OCI-LY1 (cell line): ENCODE data around the gene PASK.

Experiments used
- H2AFZ ChIP-seq: fragments of 200-600 bp; sonication (generic), shearing (Covaris generic); 2 replicates; pipeline ENCODE4 v1.6.0; 2014; ENCODE audit warnings: antibody characterized with exemption, mild to moderate bottlenecking, low read length
- H3F3A ChIP-seq: fragments of 200-600 bp; sonication (generic), shearing (Covaris generic); 2 replicates; pipeline ENCODE4 v1.6.0; 2014; ENCODE audit warnings: mild to moderate bottlenecking, antibody characterized with exemption, low read length, moderate library complexity; ENCODE audit not compliant: insufficient read depth
- H3K27ac ChIP-seq: fragments of 200-600 bp; sonication (generic); 2 replicates; pipeline ENCODE4 v1.5.1; 2014; ENCODE audit warnings: low read length, mixed run types, mild to moderate bottlenecking, low read depth; ENCODE audit not compliant: poor library complexity, severe bottlenecking
- H3K27me3 ChIP-seq: fragments of 200-600 bp; sonication (generic); 2 replicates; pipeline ENCODE4 v1.6.0; 2014; ENCODE audit warnings: antibody characterized with exemption, mild to moderate bottlenecking, low read length, moderate library complexity; ENCODE audit not compliant: insufficient read depth
- H3K36me3 ChIP-seq: fragments of 200-600 bp; sonication (generic); 2 replicates; pipeline ENCODE4 v1.6.1; 2014; ENCODE audit warnings: mild to moderate bottlenecking, antibody characterized with exemption, low read length, moderate library complexity, mixed read lengths; ENCODE audit not compliant: insufficient read depth
- H3K4me1 ChIP-seq: fragments of 200-600 bp; sonication (generic); 2 replicates; pipeline ENCODE4 v1.5.1; 2014; ENCODE audit warnings: mild to moderate bottlenecking, low read length, moderate library complexity; ENCODE audit not compliant: insufficient read depth, severe bottlenecking
- H3K4me2 ChIP-seq: fragments of 200-600 bp; sonication (generic), shearing (Covaris generic); 2 replicates; pipeline ENCODE4 v1.6.1; 2014; ENCODE audit warnings: low read length
- H3K4me3 ChIP-seq: fragments of 200-600 bp; sonication (generic); 2 replicates; pipeline ENCODE4 v1.5.1; 2014; ENCODE audit warnings: low read length, low read depth, mild to moderate bottlenecking, mixed read lengths; ENCODE audit not compliant: poor library complexity, severe bottlenecking
- H3K79me2 ChIP-seq: fragments of 200-600 bp; shearing (Covaris generic); 2 replicates; pipeline ENCODE4 v1.6.1; 2016; ENCODE audit warnings: mixed run types, low read length, mixed read lengths; ENCODE audit not compliant: insufficient read depth
- H3K9ac ChIP-seq: fragments of 200-600 bp; sonication (generic), shearing (Covaris generic); 2 replicates; pipeline ENCODE4 v1.6.1; 2014; ENCODE audit warnings: mild to moderate bottlenecking, low read length, mixed read lengths
- H3K9me2 ChIP-seq: fragments of 200-600 bp; sonication (generic), shearing (Covaris generic); 2 replicates; pipeline ENCODE4 v1.6.1; 2014; ENCODE audit warnings: low read depth, mild to moderate bottlenecking, low read length, mixed read lengths
- H3K9me3 ChIP-seq: fragments of 200-600 bp; shearing (Covaris generic); 2 replicates; pipeline ENCODE4 v1.6.1; 2014; ENCODE audit warnings: low read length, mixed read lengths
- H4K20me1 ChIP-seq: fragments of 200-600 bp; sonication (generic), shearing (Covaris generic); 2 replicates; pipeline ENCODE4 v1.6.0; 2016; ENCODE audit warnings: mild to moderate bottlenecking, low read length; ENCODE audit not compliant: insufficient read depth
- CTCF ChIP-seq: fragments of 200-600 bp; sonication (generic), shearing (Covaris generic); IDR thresholded peaks from 2 replicates; pipeline ENCODE4 v1.5.1; 2017; ENCODE audit warnings: mild to moderate bottlenecking, antibody characterized with exemption, low read length, moderate library complexity, mixed read lengths
- EZH2 ChIP-seq: fragments of 200-600 bp; sonication (generic), shearing (Covaris generic); IDR thresholded peaks from 2 replicates; pipeline ENCODE4 v1.8.0; 2017; ENCODE audit warnings: borderline replicate concordance, mixed run types, mild to moderate bottlenecking, antibody characterized with exemption, low read length, moderate library complexity, mixed read lengths

PASK gene

GRCh38 chr2:241064802-241065354 is 84.4 kb downstream of the PASK start:
- no peak overlapping the region for H3K9ac ChIP-seq
- H3K9me3 ChIP-seq = no peaks in the 10 kb centered on the region
- no peaks in the 10 kb centered on the region for H3K4me1 ChIP-seq
- H3K27ac ChIP-seq = no peak overlapping the region
- H4K20me1 ChIP-seq = no peaks in the 10 kb centered on the region
- H3K36me3 ChIP-seq = no peaks in the 10 kb centered on the region
- H3F3A ChIP-seq = 0 out of 2 replicates have a peak, but pooled peaks cover 4% of the 10 kb centered on the region
- no peaks in the 10 kb centered on the region for H3K79me2 ChIP-seq
- H3K27me3 ChIP-seq = no peaks in the 10 kb centered on the region
- no peaks in the 10 kb centered on the region for H3K9me2 ChIP-seq
- H3K4me2 ChIP-seq = no peak overlapping the region
- H3K4me3 ChIP-seq = no peak overlapping the region
- TF ChIP-seq EZH2 (no peak), CTCF (no peak)
- H2AFZ ChIP-seq = no peak overlapping the region

- no peak overlapping the region for H2AFZ ChIP-seq
Observed at GRCh38 chr2:241064008-241064801, 85.1 kb downstream of the PASK start.

GRCh38 chr2:241063587-241063986 is 85.7 kb downstream of the PASK start:
- H3K4me3 ChIP-seq = no peak overlapping the region

More at GRCh38 chr2:241064008-241064801, 85.1 kb downstream of the PASK start:
- Histone ChIP-seq H3F3A (0 out of 2 replicates have a peak, but pooled peaks cover 4% of the 10 kb centered on the region), H3K27ac (no peak overlapping the region), H3K79me2 (no peaks in the 10 kb centered on the region), H4K20me1 (no peaks in the 10 kb centered on the region), H3K36me3 (no peaks in the 10 kb centered on the region), H3K9me2 (no peaks in the 10 kb centered on the region), H3K4me3 (no peak overlapping the region), H3K4me1 (no peaks in the 10 kb centered on the region), H3K9ac (no peak overlapping the region), H3K4me2 (peak overlapping the region; percentile 22; the same call in 1 of the 2 replicates), H3K9me3 (no peaks in the 10 kb centered on the region), H3K27me3 (no peaks in the 10 kb centered on the region)
- TF ChIP-seq EZH2 = no peak

More at GRCh38 chr2:241063587-241063986, 85.7 kb downstream of the PASK start:
- Histone ChIP-seq H3K79me2 (no peaks in the 10 kb centered on the region), H2AFZ (no peak overlapping the region), H3K4me2 (no peak overlapping the region), H3K9me3 (no peaks in the 10 kb centered on the region), H3K27ac (no peak overlapping the region), H4K20me1 (no peaks in the 10 kb centered on the region), H3K9ac (no peak overlapping the region), H3K4me1 (no peaks in the 10 kb centered on the region), H3K27me3 (no peaks in the 10 kb centered on the region), H3F3A (0 out of 2 replicates have a peak, but pooled peaks cover 4% of the 10 kb centered on the region), H3K9me2 (no peaks in the 10 kb centered on the region), H3K36me3 (no peaks in the 10 kb centered on the region)
- TF ChIP-seq CTCF (no peak), EZH2 (no peak)
